HG02763 (cell line): ENCODE measurements around the gene KIF25.
"Not testable (repeated sequence)": the region's sequence is repeated elsewhere in the genome, so short reads cannot be mapped to it uniquely, and the experiment has no call there.

Experiments
- ATAC-seq: cut with Tn5 transposase; IDR thresholded peaks from one replicate; pipeline ENCODE4 v1.9.1; 2021; ENCODE audit warnings: mild to moderate bottlenecking, moderate library complexity; ENCODE audit not compliant: unreplicated experiment

The KIF25 gene

GRCh38 chr6:167974640-167975344, 22.7 kb upstream of the KIF25 start:
- ATAC-seq = no peak

DNA sequence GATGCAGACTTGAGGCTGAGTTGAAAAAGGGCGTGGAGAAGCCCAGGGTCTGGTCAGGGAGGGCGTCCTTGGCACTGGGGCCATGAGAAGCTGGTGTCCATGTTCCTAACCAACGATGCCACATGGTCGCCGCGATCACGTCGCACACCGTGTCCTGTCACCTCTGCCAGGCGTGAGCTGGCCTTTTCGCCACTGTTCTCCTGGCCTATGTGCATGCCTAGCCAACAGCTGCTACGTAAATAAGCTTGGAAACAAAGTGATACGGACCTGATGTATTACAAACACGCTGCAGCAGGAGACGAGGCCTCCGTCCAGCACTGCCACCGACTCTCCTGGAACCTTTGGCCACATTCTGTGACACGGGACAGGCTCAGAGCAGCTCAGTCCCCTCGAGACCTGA, 22.0 kb upstream of the KIF25 start:
- ATAC-seq = no peak

- not testable (repeated sequence) for ATAC-seq
Observed at GRCh38 chr6:167976116-167976657, 21.3 kb upstream of the KIF25 start.

DNA sequence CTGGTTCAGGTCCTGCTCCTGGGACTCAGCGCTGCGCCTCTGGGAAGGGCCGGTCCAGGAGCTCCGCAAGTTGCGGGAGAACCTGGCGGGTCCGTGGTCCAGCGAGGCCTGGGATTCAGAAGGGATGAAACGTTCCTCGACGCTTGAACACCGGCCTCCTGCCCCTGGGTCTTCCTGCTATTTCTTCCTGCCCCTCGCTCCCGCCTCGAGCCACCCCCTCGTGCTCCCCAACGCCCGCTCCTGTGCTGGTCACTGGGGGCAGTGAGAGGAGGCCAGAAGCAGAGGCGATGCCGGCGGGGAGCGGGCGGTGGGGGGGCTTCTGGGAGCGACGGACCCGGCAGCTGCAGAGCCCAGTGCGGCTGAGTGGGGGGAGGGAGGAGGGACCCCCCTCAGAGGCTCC, 20.8 kb upstream of the KIF25 start:
- ATAC-seq = no peak

DNA sequence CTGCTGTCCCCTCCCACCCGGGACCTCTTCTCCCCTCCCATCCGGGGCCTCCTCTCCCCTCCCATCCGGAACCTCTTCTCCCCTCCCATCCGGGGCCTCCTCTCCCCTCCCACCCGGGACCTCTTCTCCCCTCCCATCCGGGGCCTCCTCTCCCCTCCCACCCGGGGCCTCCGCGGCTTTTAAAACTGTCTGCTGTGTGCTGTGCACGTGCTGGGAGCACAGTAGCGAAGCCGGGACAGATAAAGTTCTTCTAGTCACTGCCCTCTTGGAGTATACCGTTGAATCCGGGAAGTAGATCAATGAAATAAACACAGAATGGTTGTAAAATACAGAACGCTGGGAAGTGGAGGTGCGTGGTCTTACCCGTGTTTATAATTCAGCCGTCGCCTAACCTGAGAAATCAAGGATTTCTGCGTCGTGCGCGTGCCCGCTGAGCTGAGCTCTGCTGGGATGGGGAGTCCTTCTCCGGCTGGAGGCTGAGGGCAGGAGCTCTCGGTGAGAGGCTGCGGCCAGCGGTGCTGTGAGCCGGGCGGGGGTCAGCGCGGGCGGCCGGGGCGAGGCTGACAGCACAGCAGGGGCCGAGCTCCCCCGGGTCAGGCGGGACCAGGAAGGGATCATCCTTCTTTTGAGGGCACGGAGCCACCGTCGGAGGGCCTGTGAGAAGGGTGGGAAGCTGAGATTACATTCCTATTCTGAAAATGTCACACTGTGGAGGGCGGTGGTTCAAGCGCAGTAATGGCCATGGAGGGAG, 19.6 kb upstream of the KIF25 start:
- no peak for ATAC-seq

DNA sequence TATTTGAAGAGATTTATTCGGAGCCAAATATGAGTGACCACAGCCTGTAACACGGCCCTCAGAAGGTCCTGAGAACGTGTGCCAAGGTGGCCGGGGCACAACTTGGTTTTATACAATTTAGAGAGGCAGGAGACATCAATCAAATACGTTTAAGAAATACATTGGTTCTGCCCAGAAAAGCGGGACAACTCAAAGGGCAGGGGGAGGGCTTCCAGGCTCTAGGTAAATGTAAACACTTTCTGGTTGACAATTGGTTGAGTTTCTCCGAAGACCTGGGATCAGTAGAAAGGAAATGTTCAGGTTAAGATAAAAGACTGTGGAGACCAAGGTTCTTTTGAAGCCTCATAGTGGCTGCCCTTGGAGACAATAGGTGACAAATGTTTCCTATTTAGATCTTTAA, 18.9 kb upstream of the KIF25 start:
- ATAC-seq = no peak

DNA sequence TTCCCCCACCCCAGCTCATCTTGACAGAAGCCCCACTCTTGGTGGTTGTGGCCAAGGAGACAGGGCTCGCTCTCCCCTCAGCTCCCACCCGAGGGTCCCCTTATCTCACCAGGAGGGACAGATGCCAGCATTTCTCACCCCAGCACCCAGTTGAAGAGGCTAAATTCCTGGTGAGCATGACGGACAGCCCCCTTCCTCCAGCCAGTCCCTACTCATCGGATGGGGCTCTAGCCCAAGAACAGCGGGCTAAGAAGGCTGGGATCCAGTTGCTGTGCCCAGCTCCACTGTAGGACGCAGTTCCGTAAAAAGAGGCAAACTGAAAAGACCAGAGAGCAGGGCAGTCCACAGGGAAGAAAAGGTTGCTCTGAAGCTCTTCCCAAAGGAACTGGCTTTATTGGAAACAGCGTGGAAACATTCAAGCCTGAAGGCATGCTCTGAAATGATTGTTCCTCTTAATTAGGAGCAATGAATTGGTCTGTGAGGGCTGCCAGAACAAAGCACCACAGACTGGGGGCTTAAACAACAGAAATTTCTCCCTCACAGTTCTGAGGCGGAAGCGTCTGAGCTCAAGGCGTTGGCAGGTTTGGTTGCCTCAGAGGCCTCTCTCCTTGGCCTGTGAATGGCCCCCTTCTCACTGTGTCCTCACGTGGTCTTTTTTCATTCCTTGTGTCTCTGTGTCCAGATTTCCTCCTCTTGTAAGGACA, 17.9 kb upstream of the KIF25 start:
- no peak for ATAC-seq

DNA sequence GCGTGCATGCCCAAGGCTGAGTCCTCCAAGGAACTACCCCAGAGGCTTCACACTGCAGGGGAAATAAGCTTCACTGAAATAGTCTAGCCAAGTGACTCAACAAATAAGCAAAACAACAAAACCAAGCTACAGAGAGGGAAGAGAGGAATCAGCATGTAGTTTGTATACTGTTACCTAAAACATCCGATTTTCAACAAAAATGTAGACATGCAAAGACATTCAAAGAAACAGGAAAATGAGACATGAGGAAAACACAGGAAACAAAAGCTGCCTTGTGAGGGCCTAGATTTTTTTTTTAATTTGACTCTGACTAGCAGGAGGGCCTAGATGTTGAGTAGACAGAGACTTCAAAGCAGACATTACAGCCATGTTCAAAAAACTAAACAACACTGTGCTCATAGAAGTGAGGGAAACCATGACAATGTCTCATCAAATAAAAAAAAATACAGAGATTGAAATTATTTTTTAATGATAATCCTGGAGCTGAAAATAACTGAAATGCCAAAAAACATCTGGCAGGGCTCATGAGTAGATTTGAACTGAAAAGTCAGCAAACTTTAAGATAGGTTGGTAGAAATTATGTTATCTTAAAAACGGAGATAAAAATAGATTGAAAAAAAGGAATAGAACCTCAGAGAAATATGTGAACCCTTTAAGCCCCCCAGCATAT, 16.4 kb upstream of the KIF25 start:
- ATAC-seq = no peak

GRCh38 chr6:167981916-167982462, 15.5 kb upstream of the KIF25 start:
- ATAC-seq = no peak

DNA sequence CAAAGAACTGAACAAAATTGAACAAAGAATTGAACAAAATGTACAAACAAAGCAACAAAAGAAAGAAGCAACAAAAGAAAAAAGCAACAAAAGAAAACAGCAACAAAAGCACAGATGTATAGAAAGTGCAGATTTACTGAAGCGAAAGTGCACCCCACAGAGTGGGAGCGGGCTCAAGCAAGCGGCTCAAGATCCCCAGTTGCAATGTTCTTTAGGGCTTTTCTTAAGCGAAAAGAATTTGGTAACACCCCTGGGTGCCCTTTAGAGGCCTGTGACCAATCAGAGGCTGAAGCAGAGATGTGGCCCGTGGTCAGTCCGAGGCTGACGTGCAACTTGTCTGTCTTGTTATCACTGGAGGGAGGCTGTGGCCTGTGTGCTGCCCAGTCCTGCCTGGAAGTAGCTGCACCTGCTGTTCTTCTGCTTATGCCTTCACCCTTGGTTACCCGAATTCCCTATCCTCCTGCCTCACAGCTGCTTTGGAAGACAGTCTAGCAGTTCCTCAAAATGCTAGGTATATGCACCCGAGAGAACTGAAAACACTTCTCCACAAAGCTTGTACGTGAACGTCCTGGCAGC, 13.2 kb upstream of the KIF25 start:
- ATAC-seq = no peak

GRCh38 chr6:167984876-167985604, 12.4 kb upstream of the KIF25 start:
- no peak for ATAC-seq

DNA sequence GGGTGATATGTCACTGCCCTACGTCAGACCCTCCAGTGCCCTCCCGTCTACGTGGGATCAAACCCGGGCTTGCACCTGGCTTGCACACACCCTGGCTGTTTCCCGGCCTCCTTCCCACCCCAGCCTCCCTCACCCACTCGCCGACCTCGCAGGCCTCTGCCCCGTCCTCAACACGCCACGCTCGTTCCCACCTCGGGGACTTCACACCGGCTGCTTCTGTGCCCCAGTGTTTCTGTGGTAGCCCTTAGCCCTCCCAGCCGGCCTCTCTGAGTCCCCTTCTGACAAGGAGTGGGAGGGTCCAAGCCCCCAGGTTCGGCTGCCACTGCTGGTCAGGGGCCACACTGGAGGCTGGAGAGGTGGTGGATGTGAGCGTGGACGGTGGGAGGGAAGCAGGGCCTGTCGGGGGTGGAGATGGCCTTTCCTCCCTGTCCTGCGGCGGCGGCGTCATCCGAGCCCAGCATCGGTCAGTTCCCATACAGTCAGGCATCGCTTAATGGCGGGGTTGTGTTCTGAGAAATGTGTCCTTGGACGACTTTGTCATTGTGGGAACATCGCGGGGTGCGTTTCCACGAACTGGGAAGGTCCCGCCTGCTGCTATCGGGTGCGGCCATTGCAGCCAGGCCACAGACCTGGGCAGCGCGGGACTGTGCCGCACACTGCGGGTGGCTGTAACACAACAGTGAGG, 11.4 kb upstream of the KIF25 start:
- no peak for ATAC-seq

DNA sequence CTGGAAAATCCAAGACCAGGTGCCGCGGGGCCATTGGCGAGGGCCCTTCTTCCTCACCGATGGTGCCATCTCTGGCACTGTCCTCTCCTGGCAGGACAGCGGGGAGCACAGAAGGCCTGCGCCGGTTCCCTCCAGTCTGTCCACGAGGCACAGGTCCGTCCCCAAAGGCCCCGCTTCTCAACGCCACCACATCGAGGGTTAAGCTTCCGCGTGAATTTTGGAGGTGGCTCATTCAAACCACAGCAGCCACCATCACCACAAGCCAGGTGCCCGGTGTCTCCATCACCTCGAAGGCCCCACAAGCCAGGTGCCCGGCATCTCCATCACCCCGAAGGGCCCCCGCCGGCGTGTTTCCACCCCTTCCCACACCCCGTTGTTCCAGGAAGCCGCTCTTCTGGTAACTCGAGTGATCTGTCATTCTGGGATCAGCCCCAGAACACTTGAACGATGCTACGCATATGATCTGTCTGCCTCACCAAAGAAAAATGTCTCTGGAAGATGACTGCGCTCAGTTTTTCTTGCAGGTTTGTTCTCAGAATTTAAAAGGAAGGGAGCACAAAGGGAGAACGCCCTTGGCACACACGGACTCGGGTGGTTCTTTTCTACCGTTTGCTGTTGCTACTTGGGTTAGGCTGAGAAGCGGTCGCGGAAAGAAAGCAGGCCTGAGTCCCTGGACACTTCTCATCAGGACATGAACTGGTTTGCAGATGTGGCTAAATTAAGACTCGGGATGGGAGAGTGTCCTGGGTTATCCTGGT, 9.9 kb upstream of the KIF25 start:
- no peak for ATAC-seq

- no peak for ATAC-seq
Observed at GRCh38 chr6:167988154-167988495, 9.3 kb upstream of the KIF25 start.

DNA sequence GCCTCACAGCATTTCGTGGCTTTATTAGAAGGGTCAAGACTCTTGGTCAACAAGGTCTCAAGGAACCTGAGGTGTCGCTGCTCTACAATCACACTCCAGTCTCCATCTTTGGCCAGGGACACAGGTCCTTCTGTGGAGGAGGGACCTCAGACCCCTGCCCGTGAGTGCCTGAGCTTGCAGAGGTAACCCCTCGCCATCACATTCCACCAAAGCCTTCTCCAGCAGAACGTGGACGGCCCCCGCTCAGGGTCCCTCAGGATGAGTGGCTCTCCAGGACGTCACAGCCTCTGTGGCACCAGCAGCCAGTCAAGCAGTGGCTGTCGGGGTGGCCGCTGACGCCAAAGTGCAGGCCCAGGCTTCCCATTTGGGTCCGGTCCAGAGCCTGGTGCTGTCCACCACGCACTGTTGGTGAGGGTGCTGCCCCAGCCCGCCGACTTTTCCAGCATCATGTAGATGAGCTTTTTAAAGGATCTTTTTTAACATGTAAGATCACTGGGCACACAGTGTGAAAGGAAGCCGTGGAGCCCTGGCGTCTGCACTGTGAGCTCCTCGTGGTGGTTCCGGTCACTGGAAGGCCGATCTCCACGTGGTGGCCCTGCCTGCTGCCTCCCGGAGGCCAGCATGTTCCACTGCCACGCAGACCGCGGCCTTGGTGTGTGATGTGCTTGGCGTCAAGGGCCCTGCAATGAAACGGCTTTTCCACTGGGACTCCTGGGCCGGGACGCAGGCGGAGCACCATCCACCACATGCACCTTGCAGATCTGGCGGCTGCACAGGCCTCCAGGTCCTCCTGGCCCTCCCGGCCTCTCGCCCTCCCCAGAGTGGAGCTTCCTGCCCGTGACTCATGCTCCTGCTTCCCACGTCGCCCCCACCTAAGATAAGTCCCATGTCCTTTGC, 8.3 kb upstream of the KIF25 start:
- no peak for ATAC-seq

DNA sequence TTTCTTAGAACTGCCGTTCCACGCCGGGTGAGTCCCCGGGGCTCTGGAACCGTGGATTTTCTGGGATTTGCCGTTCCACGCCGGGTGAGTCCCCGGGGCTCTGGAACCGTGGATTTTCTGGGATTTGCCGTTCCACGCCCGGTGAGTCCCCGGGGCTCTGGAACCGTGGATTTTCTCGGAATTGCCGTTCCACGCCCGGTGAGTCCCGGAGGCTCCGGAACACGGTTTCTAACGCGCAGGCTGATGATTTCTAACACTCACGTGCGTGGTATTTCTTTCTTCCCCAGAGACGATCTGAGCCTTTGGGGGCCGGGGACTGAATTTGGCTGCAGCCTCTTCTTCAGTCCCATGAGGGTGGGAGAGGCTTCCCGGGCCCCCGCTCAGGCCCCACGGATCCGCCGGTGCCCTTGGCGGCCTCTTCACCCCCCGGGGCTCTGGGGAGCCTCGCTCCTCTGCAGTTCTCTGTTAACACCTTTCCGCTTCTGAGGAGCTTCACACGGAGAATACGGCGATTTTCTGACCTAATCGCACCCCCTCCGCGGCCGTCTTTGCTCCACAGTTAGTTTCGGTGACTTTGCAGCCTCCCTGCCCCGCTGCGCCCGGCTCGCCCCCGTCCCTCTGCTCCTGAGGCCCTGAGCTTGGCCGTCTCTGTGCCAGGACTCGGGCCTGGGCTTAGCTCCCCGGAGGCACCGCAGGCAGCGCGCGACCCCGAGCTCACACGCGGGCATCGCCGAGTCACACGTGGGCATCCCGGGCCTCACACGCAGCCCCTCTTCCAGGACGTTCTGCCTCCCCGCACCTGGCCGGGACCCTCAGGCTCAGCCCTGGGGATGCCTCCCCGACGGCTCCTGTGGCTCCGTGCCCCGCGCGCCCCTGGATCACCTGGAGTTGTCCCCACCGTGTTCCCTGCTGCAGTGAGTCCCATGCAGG, 7.2 kb upstream of the KIF25 start:
- no peak for ATAC-seq

DNA sequence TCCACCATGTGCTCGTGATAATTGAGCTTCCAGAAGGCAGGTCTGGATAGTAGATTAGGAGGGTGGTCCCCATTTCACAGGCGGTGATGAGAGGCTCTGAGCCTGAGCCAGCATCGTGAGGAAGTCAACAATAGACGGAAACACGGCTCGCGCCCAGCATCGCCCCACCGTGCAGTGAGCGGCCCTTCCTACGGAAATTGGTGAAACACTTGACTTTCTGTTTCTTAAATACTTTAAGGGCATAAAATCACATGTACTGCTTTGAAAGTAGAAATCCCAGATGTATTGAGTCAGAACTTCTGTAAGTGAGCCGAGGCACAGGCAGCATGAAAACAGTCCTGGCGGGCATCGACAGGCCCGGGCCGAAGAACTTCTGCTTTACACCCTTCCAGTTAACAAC, 4.3 kb upstream of the KIF25 start:
- ATAC-seq = no peak
